GM12892 (cell line): ENCODE measurements around the gene PM20D1.

Source experiments
- POLR2A ChIP-seq: IDR thresholded peaks from 2 replicates; pipeline ENCODE4 v1.6.1; 2011; ENCODE audit warnings: low read depth, low read length, control low read depth
- POLR2AphosphoS5 ChIP-seq: IDR thresholded peaks from 2 replicates; pipeline ENCODE4 v1.6.1; 2011; ENCODE audit warnings: low read depth, low read length, control low read depth

DNA sequence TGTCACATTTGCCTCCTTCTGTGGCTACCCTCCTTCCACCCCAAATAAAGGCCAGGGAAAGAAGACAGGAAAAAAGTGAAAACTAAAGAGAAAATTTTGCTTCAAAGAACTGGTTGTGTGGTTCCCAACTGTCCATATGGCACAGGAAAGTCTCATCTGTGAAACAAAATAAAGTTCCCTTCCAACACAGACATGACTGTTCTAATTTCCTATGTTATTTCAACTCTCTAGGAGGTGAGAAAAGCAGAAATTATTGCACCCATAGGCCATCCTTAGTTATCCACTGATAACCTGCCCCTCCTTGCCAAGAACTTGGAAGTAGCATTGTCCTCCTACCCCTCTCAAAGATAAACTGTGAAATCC, 66.5 kb downstream of the PM20D1 start:
- TF ChIP-seq POLR2A (no peak), POLR2AphosphoS5 (no peak)
